Muscle of back (tissue), 13 donors: ENCODE results near the gene PACS1. TPM values are rescaled to one million over a fixed set of nuclear protein-coding genes. Genes with fewer than 3 reads are reported as not detected.
A peak's percentile ranks its signal among the peaks of the same experiment; 100 is the strongest.
"Not testable (repeated sequence)": the region's sequence is repeated elsewhere in the genome, so short reads cannot be mapped to it uniquely, and the experiment has no call there.

ENCODE experiments used
- DNase-seq, 3 donors: peaks; one replicate each; pipeline versions ENCODE4 v3.0.0 to v3.0.0-alpha.2; 2013
- long read RNA-seq, 9 donors: transcript quantifications; one replicate each; lab custom pipeline, GENCODE V29; 2026
- polyA plus RNA-seq, 10 donors: library from polyadenylated mRNA; unstranded; fragments of 120-200 nt; gene quantifications; one replicate each; pipeline ENCODE4 v1.2.1, GENCODE V29; 2013; ENCODE audit not compliant: insufficient read length in 10 of 10

PACS1 gene
- polyA plus RNA-seq = 10 to 100 TPM; 29.6 to 34.8 (median 32.6) TPM
- long read RNA-seq, donor 1, full-length matches to known transcripts = 4 of 4 reads
- long read RNA-seq, donor 1, partial matches to known transcripts = 0 of 4 reads
- long read RNA-seq, donor 1, other reads (novel, unspliced or antisense) = 0 of 4 reads
- long read RNA-seq, donor 2, full-length matches to known transcripts = 3 of 3 reads
- long read RNA-seq, donor 2, partial matches to known transcripts = 0 of 3 reads
- long read RNA-seq, donor 2, other reads (novel, unspliced or antisense) = 0 of 3 reads
- long read RNA-seq, donor 3 = 0 reads
- long read RNA-seq, donor 4, full-length matches to known transcripts = 3 of 3 reads
- long read RNA-seq, donor 4, partial matches to known transcripts = 0 of 3 reads
- long read RNA-seq, donor 4, other reads (novel, unspliced or antisense) = 0 of 3 reads
- long read RNA-seq, donor 5, full-length matches to known transcripts = 4 of 4 reads
- long read RNA-seq, donor 5, partial matches to known transcripts = 0 of 4 reads
- long read RNA-seq, donor 5, other reads (novel, unspliced or antisense) = 0 of 4 reads
- long read RNA-seq, donor 6, full-length matches to known transcripts = 4 of 4 reads
- long read RNA-seq, donor 6, partial matches to known transcripts = 0 of 4 reads
- long read RNA-seq, donor 6, other reads (novel, unspliced or antisense) = 0 of 4 reads
- long read RNA-seq, donor 7, full-length matches to known transcripts = 7 of 7 reads
- long read RNA-seq, donor 7, partial matches to known transcripts = 0 of 7 reads
- long read RNA-seq, donor 7, other reads (novel, unspliced or antisense) = 0 of 7 reads
- long read RNA-seq, donor 8, full-length matches to known transcripts = 2 of 10 reads
- long read RNA-seq, donor 8, partial matches to known transcripts = 8 of 10 reads
- long read RNA-seq, donor 8, other reads (novel, unspliced or antisense) = 0 of 10 reads
- long read RNA-seq, donor 9 = 0 reads

GRCh38 chr11:66069715-66070603 is at the start of gene PACS1:
Gene PACS1, plus strand, starts transcription at chr11:66070272. Its CDS starts 215 bp downstream, at chr11:66070487.
- peak; percentile 66 to 89 (median 87) for DNase-seq

GRCh38 chr11:66020618-66021357 is 49.3 kb upstream of the PACS1 start:
- DNase-seq = no peak

- peak; percentile 35 to 83 (median 55) for DNase-seq
Observed at GRCh38 chr11:66022401-66023185, 47.5 kb upstream of the PACS1 start.

- DNase-seq = not testable (repeated sequence)
Observed at GRCh38 chr11:66023186-66023440, 47.0 kb upstream of the PACS1 start.

- DNase-seq = no peak
Observed at GRCh38 chr11:66026017-66026529, 44.0 kb upstream of the PACS1 start, which contains the start of gene CATSPER1. Gene CATSPER1, minus strand, starts transcription at chr11:66026479. Its CDS starts 100 bp downstream, at chr11:66026379.

- DNase-seq = no peak
Observed at GRCh38 chr11:66032957-66033735, 36.9 kb upstream of the PACS1 start.

- no peak for DNase-seq
Observed at GRCh38 chr11:66035653-66036333, 34.3 kb upstream of the PACS1 start.

- DNase-seq = no peak
Observed at GRCh38 chr11:66036334-66036710, 33.8 kb upstream of the PACS1 start.

GRCh38 chr11:66037327-66037726 is 32.7 kb upstream of the PACS1 start:
- no peak for DNase-seq

GRCh38 chr11:66039765-66040164 is 30.3 kb upstream of the PACS1 start:
- DNase-seq = no peak

- DNase-seq = no peak
Observed at GRCh38 chr11:66042227-66042995, 27.7 kb upstream of the PACS1 start.

GRCh38 chr11:66042996-66043906 is 26.8 kb upstream of the PACS1 start:
- no peak for DNase-seq

GRCh38 chr11:66044757-66045156 is 25.3 kb upstream of the PACS1 start:
- DNase-seq = no peak

GRCh38 chr11:66045177-66045639 is 24.9 kb upstream of the PACS1 start:
- peak; percentile 47 to 81 (median 80) for DNase-seq

- no peak for DNase-seq
Observed at GRCh38 chr11:66046901-66047300, 23.2 kb upstream of the PACS1 start.
